ENCODE results near the gene TMEM198. TPM values are rescaled to one million over a fixed set of nuclear protein-coding genes. Genes with fewer than 3 reads are reported as not detected.

The TMEM198 gene
- total RNA-seq, 1 donor from 2014 or later, result 1.5 TPM

DNA sequence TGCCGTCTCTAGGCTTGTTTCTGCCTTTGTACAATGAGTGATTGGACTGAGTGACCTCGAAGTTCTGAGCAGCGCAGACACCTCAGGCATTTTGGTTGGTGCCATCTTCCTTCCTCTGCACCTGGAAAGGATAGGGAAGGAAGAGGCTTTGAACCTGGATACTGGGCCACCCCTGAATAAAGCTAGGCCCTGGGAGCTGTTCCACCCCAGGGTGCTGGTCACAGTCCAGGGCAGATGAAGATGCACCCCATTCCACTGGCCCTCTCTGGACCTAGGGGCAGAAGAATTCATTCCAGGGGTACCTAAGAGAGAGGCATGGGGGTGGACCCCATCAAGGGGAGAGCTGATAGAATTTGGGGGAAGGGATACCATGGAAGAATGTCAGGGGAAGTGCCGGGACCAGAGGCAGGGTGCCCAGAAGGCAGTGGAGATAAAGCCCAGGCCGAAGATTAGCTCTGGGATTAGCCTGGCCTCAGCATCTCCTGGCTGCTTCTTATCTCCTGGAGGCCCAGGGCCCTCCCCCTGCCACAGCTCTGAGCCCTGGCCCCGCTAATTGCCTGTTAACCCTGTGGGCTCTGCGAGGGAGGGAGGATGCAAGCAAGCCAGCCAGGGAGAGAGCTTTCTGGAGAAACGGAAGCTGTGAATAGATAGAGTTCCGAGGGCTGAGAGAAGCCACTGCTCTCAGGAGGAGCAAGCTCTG is 18.1 kb upstream of the TMEM198 start:
- Histone ChIP-seq H3K27me3 (no peaks in the 10 kb centered on the region), H3K36me3 (no peaks in the 10 kb centered on the region), H3K9me3 (no peaks in the 10 kb centered on the region), H3K4me3 (no peak overlapping the region), H3K27ac (no peak overlapping the region), H3K4me1 (peaks cover 27% of the 10 kb centered on the region)
- DNase-seq (ENCODE audit: extremely low spot score in 2 of 2), result no peak
- no peak for TF ChIP-seq POLR2A (IDR thresholded peaks at IDR 0.05)
- TF ChIP-seq POLR2AphosphoS5 (IDR thresholded peaks at IDR 0.05; ENCODE audit: insufficient read depth in 1 of 2, low read depth in 1 of 2), result no peak
- TF ChIP-seq, protein P1, sequence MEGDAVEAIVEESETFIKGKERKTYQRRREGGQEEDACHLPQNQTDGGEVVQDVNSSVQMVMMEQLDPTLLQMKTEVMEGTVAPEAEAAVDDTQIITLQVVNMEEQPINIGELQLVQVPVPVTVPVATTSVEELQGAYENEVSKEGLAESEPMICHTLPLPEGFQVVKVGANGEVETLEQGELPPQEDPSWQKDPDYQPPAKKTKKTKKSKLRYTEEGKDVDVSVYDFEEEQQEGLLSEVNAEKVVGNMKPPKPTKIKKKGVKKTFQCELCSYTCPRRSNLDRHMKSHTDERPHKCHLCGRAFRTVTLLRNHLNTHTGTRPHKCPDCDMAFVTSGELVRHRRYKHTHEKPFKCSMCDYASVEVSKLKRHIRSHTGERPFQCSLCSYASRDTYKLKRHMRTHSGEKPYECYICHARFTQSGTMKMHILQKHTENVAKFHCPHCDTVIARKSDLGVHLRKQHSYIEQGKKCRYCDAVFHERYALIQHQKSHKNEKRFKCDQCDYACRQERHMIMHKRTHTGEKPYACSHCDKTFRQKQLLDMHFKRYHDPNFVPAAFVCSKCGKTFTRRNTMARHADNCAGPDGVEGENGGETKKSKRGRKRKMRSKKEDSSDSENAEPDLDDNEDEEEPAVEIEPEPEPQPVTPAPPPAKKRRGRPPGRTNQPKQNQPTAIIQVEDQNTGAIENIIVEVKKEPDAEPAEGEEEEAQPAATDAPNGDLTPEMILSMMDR (IDR thresholded peaks at IDR 0.05), result no peak
- intact Hi-C loops (cut with DNase I), result loop anchor here (2.0 to 5.0 kb wide), 2 partner anchors 53 to 121 kb away; no protein-coding TSS in a partner anchor

- Histone ChIP-seq H3K9me3 (no peaks in the 10 kb centered on the region), H3K4me3 (no peak overlapping the region), H3K36me3 (no peaks in the 10 kb centered on the region), H3K27me3 (no peaks in the 10 kb centered on the region), H3K4me1 (peaks cover 19% of the 10 kb centered on the region), H3K27ac (no peak overlapping the region)
- no peak for TF ChIP-seq POLR2A (IDR thresholded peaks at IDR 0.05)
- TF ChIP-seq, protein P1 (IDR thresholded peaks at IDR 0.05), result no peak
- no peak for TF ChIP-seq POLR2AphosphoS5 (IDR thresholded peaks at IDR 0.05; ENCODE audit: insufficient read depth in 1 of 2, low read depth in 1 of 2)
- intact Hi-C loops (cut with DNase I), result loop anchor here (2.0 to 5.0 kb wide), 2 partner anchors 54 to 122 kb away; no protein-coding TSS in a partner anchor
- DNase-seq (ENCODE audit: extremely low spot score in 2 of 2), result no peak
Measured at GRCh38 chr2:219526320-219527075, 17.3 kb upstream of the TMEM198 start.

DNA sequence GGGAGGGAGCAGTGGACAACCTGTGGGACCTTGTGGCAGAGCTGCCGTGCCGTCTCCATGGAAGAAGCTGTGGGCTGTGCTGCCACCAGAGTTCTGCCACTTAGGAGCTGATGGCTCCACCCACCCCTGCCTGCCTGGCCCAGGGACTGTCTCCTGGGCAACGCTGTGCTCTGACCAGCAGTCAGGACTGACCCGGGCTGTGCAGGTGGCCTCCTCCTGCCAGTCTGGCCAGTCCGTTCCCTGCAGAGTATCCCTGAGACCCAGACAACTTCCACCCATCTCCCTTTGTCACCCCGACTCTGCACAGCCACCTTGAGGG is 16.8 kb upstream of the TMEM198 start:
- no peak for DNase-seq (ENCODE audit: extremely low spot score in 2 of 2)
- no peak for TF ChIP-seq POLR2AphosphoS5 (IDR thresholded peaks at IDR 0.05; ENCODE audit: insufficient read depth in 1 of 2, low read depth in 1 of 2)
- no peak for TF ChIP-seq POLR2A (IDR thresholded peaks at IDR 0.05)
- TF ChIP-seq, protein P1 (IDR thresholded peaks at IDR 0.05), result no peak
- H3K9me3 ChIP-seq, result no peaks in the 10 kb centered on the region
- no peak overlapping the region for H3K4me3 ChIP-seq
- intact Hi-C loops (cut with DNase I), result loop anchor here (2.0 to 5.0 kb wide), 2 partner anchors 55 to 122 kb away; no protein-coding TSS in a partner anchor
- peaks cover 14% of the 10 kb centered on the region for H3K4me1 ChIP-seq
- H3K27me3 ChIP-seq, result no peaks in the 10 kb centered on the region
- no peaks in the 10 kb centered on the region for H3K36me3 ChIP-seq
- H3K27ac ChIP-seq, result no peak overlapping the region

DNA sequence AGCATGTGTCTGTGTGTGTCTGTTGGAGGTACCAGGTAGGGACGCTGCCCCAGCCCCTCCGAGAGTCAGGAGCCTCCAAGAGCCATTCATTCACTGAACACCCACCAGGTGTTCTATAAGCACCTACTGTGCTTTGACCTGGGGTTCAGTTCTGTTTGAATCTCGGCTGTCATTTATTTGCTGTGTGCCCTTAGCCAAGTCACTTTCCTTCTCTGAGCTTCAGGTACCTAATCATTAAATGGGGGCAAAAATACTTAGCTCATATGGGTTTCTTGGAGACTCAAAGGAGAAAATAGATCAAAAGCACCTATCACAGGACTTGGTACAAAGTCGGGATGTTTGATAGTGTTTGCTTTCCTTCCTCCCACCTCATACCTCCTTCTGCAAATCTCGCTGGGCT is 16.4 kb upstream of the TMEM198 start:
- no peak for DNase-seq (ENCODE audit: extremely low spot score in 2 of 2)
- Histone ChIP-seq H3K27me3 (no peaks in the 10 kb centered on the region), H3K36me3 (no peaks in the 10 kb centered on the region), H3K4me1 (peaks cover 10% of the 10 kb centered on the region), H3K4me3 (no peak overlapping the region), H3K9me3 (no peaks in the 10 kb centered on the region), H3K27ac (no peak overlapping the region)
- TF ChIP-seq, protein P1 (IDR thresholded peaks at IDR 0.05), result no peak
- TF ChIP-seq POLR2AphosphoS5 (IDR thresholded peaks at IDR 0.05; ENCODE audit: insufficient read depth in 1 of 2, low read depth in 1 of 2) (no peak), POLR2A (IDR thresholded peaks at IDR 0.05) (no peak)
- intact Hi-C loops (cut with DNase I), result loop anchor here (2.0 to 5.0 kb wide), 2 partner anchors 55 to 123 kb away; no protein-coding TSS in a partner anchor

Measured in vagina (tissue), 2 donors.